NT2/D1 (cell line): Measurements from ENCODE around the gene SBF2.

Experiments
- DNase-seq: peaks from one replicate; pipeline ENCODE4 v3.0.0-alpha.2; 2011; ENCODE audit warnings: low read depth, low spot score
- H3K27me3 ChIP-seq: 2 replicates; pipeline ENCODE4 v1.6.0; 2011; ENCODE audit warnings: mild to moderate bottlenecking; ENCODE audit not compliant: insufficient read length, insufficient read depth
- H3K36me3 ChIP-seq: 2 replicates; pipeline ENCODE4 v1.6.1; 2011; ENCODE audit warnings: mild to moderate bottlenecking, low read length, mixed read lengths; ENCODE audit not compliant: insufficient read depth, insufficient read length
- H3K4me1 ChIP-seq: 2 replicates; pipeline ENCODE4 v1.5.1; 2011; ENCODE audit not compliant: insufficient read depth, insufficient read length
- H3K4me3 ChIP-seq: 2 replicates; pipeline ENCODE4 v1.5.1; 2011; ENCODE audit warnings: low read depth; ENCODE audit not compliant: insufficient read length
- H3K9ac ChIP-seq: 2 replicates; pipeline ENCODE4 v1.6.0; 2011; ENCODE audit warnings: low read depth; ENCODE audit not compliant: insufficient read length
- H3K9me3 ChIP-seq: 2 replicates; pipeline ENCODE4 v1.5.1; 2011; ENCODE audit warnings: mild to moderate bottlenecking, low read length; ENCODE audit not compliant: insufficient read depth
- SUZ12 ChIP-seq: IDR thresholded peaks from 2 replicates; pipeline ENCODE4 v1.6.1; 2011; ENCODE audit not compliant: insufficient read length, insufficient read depth; ENCODE audit errors: extremely low read depth
- YY1 ChIP-seq: IDR thresholded peaks from 2 replicates; pipeline ENCODE4 v1.6.1; 2011; ENCODE audit not compliant: insufficient read length, insufficient read depth
- ZNF274 ChIP-seq: IDR thresholded peaks from 2 replicates; pipeline ENCODE4 v1.6.1; 2011; ENCODE audit warnings: mild to moderate bottlenecking, low read depth, low read length

SBF2 gene

DNA sequence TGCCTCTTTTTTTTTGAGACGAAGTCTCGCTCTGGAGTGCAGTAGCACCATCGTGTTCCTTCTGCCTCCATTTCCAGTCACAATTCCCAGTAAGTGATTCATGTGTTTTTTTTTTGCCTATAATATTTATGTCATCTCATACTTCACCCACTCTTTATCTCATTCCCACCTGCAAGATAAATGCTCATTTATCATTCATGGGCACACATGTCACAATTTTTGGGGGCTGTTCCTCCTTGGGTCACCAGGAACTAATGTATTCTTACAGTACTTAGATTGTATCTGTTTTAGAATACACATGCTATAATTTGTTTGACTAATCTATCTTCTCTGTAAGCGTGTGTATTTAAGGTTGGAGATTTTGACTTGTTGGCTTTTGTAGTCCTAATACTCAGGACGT lies 407.4 kb downstream of the SBF2 start:
- TF ChIP-seq ZNF274, result no peak
- no peak for TF ChIP-seq SUZ12
- no peak for TF ChIP-seq YY1
- no peak overlapping the region for H3K9ac ChIP-seq
- H3K4me1 ChIP-seq, result no peaks in the 10 kb centered on the region
- no peak overlapping the region for H3K4me3 ChIP-seq
- no peak for DNase-seq
- no peaks in the 10 kb centered on the region for H3K27me3 ChIP-seq
- no peaks in the 10 kb centered on the region for H3K9me3 ChIP-seq
- no peaks in the 10 kb centered on the region for H3K36me3 ChIP-seq

DNA sequence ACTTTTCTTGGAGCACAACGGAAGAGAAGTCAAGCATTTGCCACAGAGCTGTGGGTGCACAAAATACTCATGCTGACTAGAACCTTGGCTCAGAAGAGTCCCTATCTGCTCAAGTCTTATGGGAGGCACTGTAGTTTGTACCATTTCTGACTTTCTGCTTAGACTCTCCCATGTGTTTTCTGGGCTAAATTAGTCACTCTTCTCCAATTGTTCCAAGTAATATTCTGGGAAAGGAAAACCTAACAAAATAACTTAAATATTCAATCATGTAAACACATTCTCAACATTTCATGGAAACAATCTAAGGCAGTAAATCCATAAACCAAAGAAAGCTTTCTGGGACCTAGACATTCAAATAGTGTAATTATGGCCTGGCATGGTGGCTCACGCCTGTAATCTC lies 409.4 kb downstream of the SBF2 start:
- H3K9me3 ChIP-seq, result no peaks in the 10 kb centered on the region
- no peaks in the 10 kb centered on the region for H3K4me1 ChIP-seq
- no peak overlapping the region for H3K9ac ChIP-seq
- no peaks in the 10 kb centered on the region for H3K36me3 ChIP-seq
- no peak for DNase-seq
- H3K27me3 ChIP-seq, result no peaks in the 10 kb centered on the region
- no peak for TF ChIP-seq ZNF274
- no peak for TF ChIP-seq YY1
- no peak for TF ChIP-seq SUZ12
- no peak overlapping the region for H3K4me3 ChIP-seq

DNA sequence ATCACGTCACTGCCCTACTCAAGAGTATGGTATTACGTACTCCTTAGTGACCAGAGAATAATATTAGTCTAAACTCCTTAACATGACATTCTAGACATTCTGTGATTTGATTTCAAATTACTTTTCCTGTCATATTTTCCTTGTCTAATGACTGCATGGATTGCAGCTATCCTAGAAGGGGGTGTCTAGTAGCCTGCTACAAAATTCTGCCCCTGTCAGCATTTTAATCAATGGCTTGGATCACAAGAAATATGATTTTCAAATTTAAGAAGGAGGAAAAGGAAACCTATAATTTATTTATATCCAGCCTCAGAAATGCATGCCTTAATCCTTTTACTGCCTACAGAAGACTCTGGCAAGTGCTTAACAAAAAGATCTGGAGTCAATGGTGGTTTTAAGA lies 413.4 kb downstream of the SBF2 start:
- Histone ChIP-seq H3K4me3 (no peak overlapping the region), H3K9ac (no peak overlapping the region), H3K27me3 (no peaks in the 10 kb centered on the region), H3K36me3 (no peaks in the 10 kb centered on the region), H3K9me3 (no peaks in the 10 kb centered on the region), H3K4me1 (no peaks in the 10 kb centered on the region)
- DNase-seq, result no peak
- TF ChIP-seq ZNF274 (no peak), SUZ12 (no peak), YY1 (no peak)

DNA sequence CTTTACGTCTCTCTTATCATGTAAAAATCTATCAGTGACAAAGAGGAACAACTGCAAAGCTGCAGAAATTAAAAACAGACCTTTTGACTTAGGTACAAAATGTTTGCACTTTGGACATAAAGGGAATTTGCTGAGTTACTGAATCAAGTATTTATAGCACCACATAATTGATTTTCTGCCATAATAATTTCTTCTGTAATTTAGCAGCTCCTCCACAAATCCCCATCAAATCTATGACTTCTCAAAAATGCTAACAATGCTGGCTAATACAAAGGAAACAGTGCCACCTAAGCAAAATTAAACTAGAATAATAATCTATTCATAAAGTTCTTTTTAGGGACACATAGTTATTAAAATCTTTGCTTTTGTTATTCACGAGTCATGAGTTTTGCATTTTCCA lies 415.1 kb downstream of the SBF2 start:
- Histone ChIP-seq H3K4me3 (no peak overlapping the region), H3K4me1 (no peaks in the 10 kb centered on the region)
- TF ChIP-seq ZNF274 (no peak), SUZ12 (no peak), YY1 (no peak)

DNA sequence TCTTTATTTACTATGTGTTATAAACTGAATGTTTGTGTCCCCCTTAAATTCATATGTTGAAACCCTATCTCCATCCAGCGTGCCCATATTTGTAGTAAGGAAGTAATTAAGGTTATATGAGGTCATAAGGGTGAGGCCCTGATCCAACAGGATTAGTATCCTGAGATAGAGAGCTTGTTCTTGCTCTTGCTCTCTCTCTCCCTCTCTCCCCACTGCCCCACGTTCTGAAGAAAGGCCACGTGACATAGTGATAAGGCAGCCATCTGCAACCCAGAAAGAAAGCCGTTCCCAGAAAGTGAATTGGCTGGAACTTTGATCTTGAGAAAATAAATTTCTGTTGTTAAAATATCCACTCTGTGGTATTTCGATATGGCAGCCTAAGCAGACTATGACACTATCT lies 417.7 kb downstream of the SBF2 start:
- no peak for TF ChIP-seq SUZ12
- TF ChIP-seq YY1, result no peak
- TF ChIP-seq ZNF274, result no peak
- Histone ChIP-seq H3K4me1 (no peaks in the 10 kb centered on the region), H3K9ac (no peak overlapping the region), H3K4me3 (no peak overlapping the region), H3K27me3 (no peaks in the 10 kb centered on the region), H3K9me3 (0 out of 2 replicates have a peak, but pooled peaks cover 6% of the 10 kb centered on the region), H3K36me3 (no peaks in the 10 kb centered on the region)
- DNase-seq, result no peak

More for the DNA sequence above, 415.1 kb downstream of the SBF2 start:
- no peak overlapping the region for H3K9ac ChIP-seq
- DNase-seq, result no peak
- no peaks in the 10 kb centered on the region for H3K36me3 ChIP-seq
- H3K9me3 ChIP-seq, result no peaks in the 10 kb centered on the region
- no peaks in the 10 kb centered on the region for H3K27me3 ChIP-seq

DNA sequence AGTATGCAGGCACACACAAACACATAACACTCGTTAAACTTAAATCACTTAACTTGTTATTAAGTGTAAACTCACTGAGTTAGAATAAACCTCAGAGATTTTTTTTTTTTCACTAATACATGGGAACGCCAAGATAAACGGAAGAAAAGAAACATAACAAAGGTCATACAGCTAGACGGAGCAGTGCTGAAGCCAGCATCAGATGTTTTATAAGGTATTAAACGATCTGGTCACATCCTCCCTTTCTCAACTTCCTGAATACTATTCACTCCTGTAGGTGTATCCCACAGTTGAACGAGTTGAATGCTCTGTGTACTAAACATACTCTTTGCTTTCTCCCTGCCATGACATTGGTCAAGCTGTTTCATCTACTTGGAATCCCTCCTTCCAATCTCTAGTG lies 418.2 kb downstream of the SBF2 start:
- DNase-seq, result no peak

DNA sequence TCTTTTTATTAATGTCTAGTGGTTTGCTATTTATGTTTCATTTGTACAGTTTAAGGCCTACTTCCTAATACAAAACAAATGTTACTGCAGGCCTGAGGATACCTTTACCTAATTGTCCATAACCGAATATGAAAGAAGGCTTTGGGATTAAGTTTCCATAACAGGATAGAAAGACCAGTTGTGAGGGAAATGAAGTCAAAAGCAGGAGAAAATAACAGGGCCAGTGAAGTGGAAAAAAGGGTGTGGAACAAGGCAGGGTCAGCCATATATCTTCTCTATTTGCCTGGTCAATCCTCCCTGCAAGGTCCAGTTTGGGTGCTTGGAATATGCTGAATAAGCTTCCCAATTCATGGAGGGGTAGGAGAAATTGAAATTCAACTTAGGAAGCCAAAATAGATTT lies 418.6 kb downstream of the SBF2 start:
- no peaks in the 10 kb centered on the region for H3K4me1 ChIP-seq
- no peak overlapping the region for H3K9ac ChIP-seq
- TF ChIP-seq ZNF274, result no peak
- TF ChIP-seq YY1, result no peak
- TF ChIP-seq SUZ12, result no peak
- no peaks in the 10 kb centered on the region for H3K27me3 ChIP-seq
- H3K36me3 ChIP-seq, result no peaks in the 10 kb centered on the region
- H3K9me3 ChIP-seq, result 0 out of 2 replicates have a peak, but pooled peaks cover 6% of the 10 kb centered on the region
- H3K4me3 ChIP-seq, result no peak overlapping the region
- no peak for DNase-seq

More for the DNA sequence above, 418.2 kb downstream of the SBF2 start:
- 0 out of 2 replicates have a peak, but pooled peaks cover 6% of the 10 kb centered on the region for H3K9me3 ChIP-seq
- H3K36me3 ChIP-seq, result no peaks in the 10 kb centered on the region
- no peaks in the 10 kb centered on the region for H3K27me3 ChIP-seq
- H3K4me1 ChIP-seq, result no peaks in the 10 kb centered on the region
- H3K4me3 ChIP-seq, result no peak overlapping the region
- TF ChIP-seq YY1, result no peak
- TF ChIP-seq ZNF274, result no peak
- TF ChIP-seq SUZ12, result no peak
- no peak overlapping the region for H3K9ac ChIP-seq

DNA sequence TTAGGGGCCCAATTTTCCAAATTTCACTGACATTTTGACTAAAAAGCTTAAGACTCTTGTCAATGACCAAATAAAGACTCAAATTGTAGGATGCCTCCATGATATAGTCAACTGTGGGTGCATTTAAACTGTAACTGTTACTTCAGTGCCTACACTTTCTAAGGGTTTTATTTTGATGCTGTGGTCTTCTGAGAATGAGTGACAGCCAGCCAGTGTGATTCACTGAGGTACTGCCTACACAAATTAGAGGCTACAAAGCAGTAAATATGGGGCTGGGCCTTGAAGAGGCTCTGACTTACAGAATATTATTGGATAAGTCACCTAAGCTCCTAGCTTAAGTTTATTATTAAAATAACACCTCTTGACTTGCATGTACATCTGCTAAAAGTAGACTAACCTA lies 419.6 kb downstream of the SBF2 start:
- H3K4me1 ChIP-seq, result no peaks in the 10 kb centered on the region
- 0 out of 2 replicates have a peak, but pooled peaks cover 6% of the 10 kb centered on the region for H3K9me3 ChIP-seq
- H3K9ac ChIP-seq, result no peak overlapping the region
- no peak for DNase-seq
- H3K27me3 ChIP-seq, result no peaks in the 10 kb centered on the region
- H3K36me3 ChIP-seq, result no peaks in the 10 kb centered on the region
- TF ChIP-seq SUZ12, result no peak
- no peak overlapping the region for H3K4me3 ChIP-seq
